GM19324 (cell line): ENCODE data around the gene ATAD3C.
"Not testable (repeated sequence)": the region's sequence is repeated elsewhere in the genome, so short reads cannot be mapped to it uniquely, and the experiment has no call there.

Experiments
- ATAC-seq: cut with Tn5 transposase; IDR thresholded peaks from one replicate; pipeline ENCODE4 v1.9.1; 2021; ENCODE audit warnings: mild to moderate bottlenecking, moderate library complexity; ENCODE audit not compliant: unreplicated experiment, low FRiP score

The ATAD3C gene

GRCh38 chr1:1418464-1419362 lies 30.8 kb upstream of the ATAD3C start:
- ATAC-seq, result no peak

- no peak for ATAC-seq
Measured at GRCh38 chr1:1419363-1419812, 30.1 kb upstream of the ATAD3C start.

- no peak for ATAC-seq
Measured at GRCh38 chr1:1419813-1420653, 29.5 kb upstream of the ATAD3C start.

- no peak for ATAC-seq
Measured at GRCh38 chr1:1420654-1421141, 28.8 kb upstream of the ATAD3C start.

GRCh38 chr1:1421147-1421906 lies 28.2 kb upstream of the ATAD3C start, which contains the start of gene ANKRD65:
TSS of gene ANKRD65 (minus strand) at chr1:1421276. CDS start at chr1:1421005, 271 bp downstream.
- ATAC-seq, result no peak

GRCh38 chr1:1421907-1422464 lies 27.5 kb upstream of the ATAD3C start:
- no peak for ATAC-seq

- no peak for ATAC-seq
Measured at GRCh38 chr1:1422465-1423244, 26.8 kb upstream of the ATAD3C start.

- ATAC-seq, result no peak
Measured at GRCh38 chr1:1423245-1423597, 26.3 kb upstream of the ATAD3C start.

- ATAC-seq, result no peak
Measured at GRCh38 chr1:1424707-1425106, 24.8 kb upstream of the ATAD3C start.

GRCh38 chr1:1425426-1425752 lies 24.1 kb upstream of the ATAD3C start:
- no peak for ATAC-seq

GRCh38 chr1:1425753-1426495 lies 23.6 kb upstream of the ATAD3C start:
- no peak for ATAC-seq

- ATAC-seq, result no peak
Measured at GRCh38 chr1:1426496-1427105, 22.9 kb upstream of the ATAD3C start.

- no peak for ATAC-seq
Measured at GRCh38 chr1:1427106-1427819, 22.2 kb upstream of the ATAD3C start.

- ATAC-seq, result no peak
Measured at GRCh38 chr1:1427820-1428148, 21.7 kb upstream of the ATAD3C start.

- ATAC-seq, result no peak
Measured at GRCh38 chr1:1428174-1428573, 21.3 kb upstream of the ATAD3C start.

- not testable (repeated sequence) for ATAC-seq
Measured at GRCh38 chr1:1428967-1429366, 20.5 kb upstream of the ATAD3C start.

GRCh38 chr1:1429671-1430073 lies 19.8 kb upstream of the ATAD3C start:
- ATAC-seq, result no peak
